Colonic mucosa (tissue), 4 donors: ENCODE measurements around the gene PRSS53. TPM values are rescaled to one million over a fixed set of nuclear protein-coding genes. Genes with fewer than 3 reads are reported as not detected.

Source experiments
- DNase-seq: peaks from one replicate; pipeline ENCODE4 v3.0.0-alpha.2; 2020
- H3K27ac ChIP-seq: fragments of 200-600 bp; one replicate; pipeline ENCODE4 v1.8.0; 2021
- H3K27me3 ChIP-seq: fragments of 200-600 bp; one replicate; pipeline ENCODE4 v1.8.0; 2021
- H3K36me3 ChIP-seq: fragments of 200-600 bp; one replicate; pipeline ENCODE4 v1.8.0; 2021
- H3K4me1 ChIP-seq: fragments of 200-600 bp; one replicate; pipeline ENCODE4 v1.8.0; 2021; ENCODE audit warnings: mild to moderate bottlenecking
- H3K4me3 ChIP-seq: fragments of 200-600 bp; one replicate; pipeline ENCODE4 v1.8.0; 2021
- H3K9ac ChIP-seq, 2 donors: one replicate each; pipeline ENCODE4 v1.7.0; 2013; ENCODE audit warnings: control low read depth in 2 of 2, low read depth in 2 of 2, low read length in 2 of 2
- H3K9me3 ChIP-seq: fragments of 200-600 bp; one replicate; pipeline ENCODE4 v1.8.0; 2021
- intact Hi-C: fragments of 100-400 bp; cut with DNase I; formaldehyde crosslinking; loops from one replicate; pipeline ENCODE4 v1.14.1; 2022
- total RNA-seq, 2 donors: library from RNA; stranded (reverse); fragmentation: NEBNext Ultra II Directional in 1 of 2; extraction: Animal tissue kit (Norgen Biotek cat#: 25700) in 1 of 2; gene quantifications; one replicate each; pipeline ENCODE4 v1.2.1, GENCODE V29; 2021
- TF ChIP-seq, protein P1 (sequence below): fragments of 200-600 bp; IDR thresholded peaks from one replicate; pipeline ENCODE4 v1.8.0; 2022; ENCODE audit warnings: antibody characterized with exemption, mild to moderate bottlenecking
- donor health status: healthy.
- donor health status: DM: no; HTN: no; CAD: no.
- donor health status: DM: no; HTN: no; CAD: no.

The PRSS53 gene
- total RNA-seq, 2 donors from 2014 or later, result 0.77 to 2.6 TPM

DNA sequence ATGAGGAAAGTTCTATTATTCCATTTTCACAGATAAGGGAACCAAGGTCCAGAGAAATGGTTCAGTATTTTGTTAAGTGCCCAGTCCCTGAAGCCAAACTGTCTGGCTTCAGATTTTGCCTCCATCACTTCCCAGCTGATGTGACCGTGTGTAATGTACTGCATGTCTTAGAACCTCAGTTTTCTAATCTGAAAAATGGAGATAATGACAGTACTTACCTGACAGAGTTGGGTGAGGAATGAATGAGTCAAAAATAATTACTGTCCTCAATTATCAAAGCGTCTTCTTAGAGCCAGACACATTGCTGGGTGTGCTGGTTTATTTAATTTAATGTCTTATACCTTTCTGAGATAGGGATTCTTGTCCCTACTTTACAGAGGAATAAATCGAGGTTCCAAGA is 21.4 kb downstream of the PRSS53 start:
- TF ChIP-seq, protein P1, sequence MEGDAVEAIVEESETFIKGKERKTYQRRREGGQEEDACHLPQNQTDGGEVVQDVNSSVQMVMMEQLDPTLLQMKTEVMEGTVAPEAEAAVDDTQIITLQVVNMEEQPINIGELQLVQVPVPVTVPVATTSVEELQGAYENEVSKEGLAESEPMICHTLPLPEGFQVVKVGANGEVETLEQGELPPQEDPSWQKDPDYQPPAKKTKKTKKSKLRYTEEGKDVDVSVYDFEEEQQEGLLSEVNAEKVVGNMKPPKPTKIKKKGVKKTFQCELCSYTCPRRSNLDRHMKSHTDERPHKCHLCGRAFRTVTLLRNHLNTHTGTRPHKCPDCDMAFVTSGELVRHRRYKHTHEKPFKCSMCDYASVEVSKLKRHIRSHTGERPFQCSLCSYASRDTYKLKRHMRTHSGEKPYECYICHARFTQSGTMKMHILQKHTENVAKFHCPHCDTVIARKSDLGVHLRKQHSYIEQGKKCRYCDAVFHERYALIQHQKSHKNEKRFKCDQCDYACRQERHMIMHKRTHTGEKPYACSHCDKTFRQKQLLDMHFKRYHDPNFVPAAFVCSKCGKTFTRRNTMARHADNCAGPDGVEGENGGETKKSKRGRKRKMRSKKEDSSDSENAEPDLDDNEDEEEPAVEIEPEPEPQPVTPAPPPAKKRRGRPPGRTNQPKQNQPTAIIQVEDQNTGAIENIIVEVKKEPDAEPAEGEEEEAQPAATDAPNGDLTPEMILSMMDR, result no peak
- Histone ChIP-seq H3K27ac (no peak overlapping the region), H3K9me3 (no peaks in the 10 kb centered on the region), H3K4me3 (no peak overlapping the region), H3K36me3 (no peaks in the 10 kb centered on the region), H3K4me1 (peaks cover 6% of the 10 kb centered on the region), H3K9ac (no peak overlapping the region), H3K27me3 (no peaks in the 10 kb centered on the region)
- intact Hi-C loops, result no loop called here
- no peak for DNase-seq

DNA sequence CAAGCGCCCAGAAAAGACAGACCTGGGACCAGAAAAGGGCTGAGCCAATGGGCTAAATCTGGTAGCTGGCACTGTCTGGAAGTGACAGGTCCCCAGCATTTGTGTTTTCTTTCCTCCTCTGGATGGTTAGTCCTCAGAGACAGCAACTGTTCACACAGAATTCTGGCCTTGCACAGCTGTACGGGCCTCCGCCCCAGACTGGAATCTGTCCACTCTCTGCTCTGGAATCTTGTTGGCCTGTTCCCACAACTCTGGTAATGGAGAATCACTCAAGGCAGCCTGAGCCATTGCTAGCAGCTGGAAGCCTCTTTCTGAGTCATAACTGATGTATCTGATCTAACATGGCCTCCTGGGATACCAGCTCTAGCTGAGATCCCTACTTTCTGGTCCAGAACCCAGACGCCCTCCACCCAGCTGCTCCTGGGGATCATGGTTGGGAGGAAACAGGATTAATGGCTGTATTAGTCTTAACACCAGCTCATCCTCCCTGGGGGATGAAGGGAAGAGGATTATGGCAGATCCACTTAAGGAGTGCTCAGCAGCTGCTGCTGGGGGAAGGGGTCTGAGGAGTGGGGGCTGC is 23.8 kb downstream of the PRSS53 start:
- TF ChIP-seq, protein P1, result no peak
- DNase-seq, result no peak
- H3K4me3 ChIP-seq, result no peak overlapping the region
- no peaks in the 10 kb centered on the region for H3K27me3 ChIP-seq
- intact Hi-C loops, result no loop called here
- H3K9ac ChIP-seq, result no peak overlapping the region
- peak overlapping the region; percentile 36 for H3K27ac ChIP-seq
- H3K4me1 ChIP-seq, result no peaks in the 10 kb centered on the region
- H3K9me3 ChIP-seq, result no peaks in the 10 kb centered on the region
- peaks cover 4% of the 10 kb centered on the region for H3K36me3 ChIP-seq

DNA sequence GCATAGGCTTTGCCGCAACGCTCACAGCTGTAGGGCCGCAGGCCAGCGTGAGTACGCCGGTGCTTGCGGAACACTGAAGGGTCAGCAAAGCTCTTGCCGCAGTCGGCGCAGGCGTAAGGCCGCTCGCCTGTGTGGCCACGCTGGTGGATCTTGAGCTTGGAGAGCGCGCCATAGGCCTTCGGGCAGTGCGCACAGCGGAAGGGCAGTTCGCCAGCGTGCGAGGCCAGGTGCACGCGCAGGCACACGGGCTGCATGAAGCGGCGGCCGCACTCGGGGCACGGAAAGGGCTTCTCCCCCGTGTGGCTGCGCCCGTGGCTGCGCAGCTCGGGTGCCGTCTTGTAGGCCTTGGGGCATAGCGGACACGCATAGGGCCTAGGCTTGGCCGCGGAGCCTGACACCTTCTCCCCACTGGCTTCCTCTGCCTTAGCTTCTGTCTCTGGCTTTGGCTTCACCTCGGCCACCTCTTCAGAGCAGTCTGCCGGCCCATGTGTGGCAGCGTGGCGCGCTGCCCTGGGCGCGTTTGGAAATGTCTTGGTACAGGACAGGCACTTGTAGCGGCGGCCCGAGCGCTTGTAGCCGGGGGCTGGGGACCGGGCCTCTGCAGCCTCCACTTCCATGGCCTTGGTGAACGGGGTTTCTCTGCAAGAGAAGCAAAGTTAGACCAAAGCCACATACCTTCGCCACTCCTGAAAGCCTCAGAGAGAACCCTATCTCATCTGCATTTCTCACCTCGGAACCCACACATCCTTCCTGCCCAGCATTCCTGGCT is 24.7 kb downstream of the PRSS53 start:
- H3K27me3 ChIP-seq, result no peaks in the 10 kb centered on the region
- no peak overlapping the region for H3K4me3 ChIP-seq
- TF ChIP-seq, protein P1, result no peak
- intact Hi-C loops, result no loop called here
- H3K36me3 ChIP-seq, result peaks cover 4% of the 10 kb centered on the region
- no peak overlapping the region for H3K9ac ChIP-seq
- DNase-seq, result no peak
- no peaks in the 10 kb centered on the region for H3K4me1 ChIP-seq
- no peak overlapping the region for H3K27ac ChIP-seq
- H3K9me3 ChIP-seq, result no peaks in the 10 kb centered on the region

DNA sequence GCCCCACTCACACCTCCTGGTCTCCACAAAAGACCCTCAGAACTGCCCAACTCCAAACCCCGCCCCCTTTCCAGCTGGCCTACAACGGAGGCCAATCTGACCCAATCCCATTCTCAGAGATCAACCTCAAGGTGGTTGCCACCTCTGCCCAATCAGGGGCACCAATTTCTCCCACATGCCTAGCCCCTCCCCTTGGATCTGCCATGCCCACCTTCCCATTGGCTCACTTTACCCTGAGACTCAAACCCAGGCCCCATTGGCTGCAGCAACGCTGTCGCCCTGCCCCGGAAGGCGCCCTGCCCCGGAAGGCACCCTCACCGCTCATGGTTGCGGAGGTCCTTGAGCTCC is 25.3 kb downstream of the PRSS53 start:
- H3K36me3 ChIP-seq, result peaks cover 4% of the 10 kb centered on the region
- no peaks in the 10 kb centered on the region for H3K9me3 ChIP-seq
- TF ChIP-seq, protein P1, result no peak
- no peak overlapping the region for H3K9ac ChIP-seq
- no peak overlapping the region for H3K27ac ChIP-seq
- intact Hi-C loops, result no loop called here
- no peak overlapping the region for H3K4me3 ChIP-seq
- no peak for DNase-seq
- no peaks in the 10 kb centered on the region for H3K27me3 ChIP-seq
- H3K4me1 ChIP-seq, result no peaks in the 10 kb centered on the region

DNA sequence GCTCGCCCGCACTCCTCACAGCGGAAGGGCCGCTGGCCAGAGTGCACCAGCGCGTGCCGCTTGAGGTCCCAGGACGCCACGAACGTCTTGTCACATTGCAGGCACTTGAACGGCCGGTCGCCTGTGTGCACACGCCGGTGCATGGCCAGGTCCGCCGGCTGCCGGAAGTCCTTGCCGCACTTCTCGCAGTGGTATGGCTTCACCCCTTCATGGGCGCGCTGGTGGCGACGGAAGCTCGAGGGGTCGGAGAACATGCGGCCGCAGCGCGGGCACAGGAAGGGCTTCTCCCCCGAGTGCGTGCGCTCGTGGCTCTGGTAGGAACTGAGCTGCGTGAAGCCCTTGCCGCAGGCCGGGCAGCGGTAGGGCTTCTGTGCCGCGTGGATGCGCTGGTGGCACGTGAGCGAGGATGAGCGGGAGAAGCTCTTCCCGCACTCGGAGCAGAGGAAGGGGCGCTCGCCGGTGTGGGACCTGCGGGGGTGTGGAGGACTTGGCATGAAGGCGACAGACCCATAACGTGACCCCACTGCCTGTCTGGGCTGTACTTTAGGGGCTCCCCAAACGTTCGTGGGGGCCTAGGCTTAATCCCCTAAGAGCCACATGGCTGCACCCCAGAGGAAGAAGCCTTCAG is 26.8 kb downstream of the PRSS53 start:
- H3K4me3 ChIP-seq, result no peak overlapping the region
- H3K27ac ChIP-seq, result no peak overlapping the region
- no peaks in the 10 kb centered on the region for H3K4me1 ChIP-seq
- TF ChIP-seq, protein P1, result no peak
- no peak for DNase-seq
- intact Hi-C loops, result no loop called here
- peaks cover 4% of the 10 kb centered on the region for H3K36me3 ChIP-seq
- H3K27me3 ChIP-seq, result no peaks in the 10 kb centered on the region
- no peak overlapping the region for H3K9ac ChIP-seq
- no peaks in the 10 kb centered on the region for H3K9me3 ChIP-seq
